ENCODE data around the gene ABLIM2.
"Not testable (repeated sequence)": the region's sequence is repeated elsewhere in the genome, so short reads cannot be mapped to it uniquely, and the experiment has no call there.

ABLIM2 gene

DNA sequence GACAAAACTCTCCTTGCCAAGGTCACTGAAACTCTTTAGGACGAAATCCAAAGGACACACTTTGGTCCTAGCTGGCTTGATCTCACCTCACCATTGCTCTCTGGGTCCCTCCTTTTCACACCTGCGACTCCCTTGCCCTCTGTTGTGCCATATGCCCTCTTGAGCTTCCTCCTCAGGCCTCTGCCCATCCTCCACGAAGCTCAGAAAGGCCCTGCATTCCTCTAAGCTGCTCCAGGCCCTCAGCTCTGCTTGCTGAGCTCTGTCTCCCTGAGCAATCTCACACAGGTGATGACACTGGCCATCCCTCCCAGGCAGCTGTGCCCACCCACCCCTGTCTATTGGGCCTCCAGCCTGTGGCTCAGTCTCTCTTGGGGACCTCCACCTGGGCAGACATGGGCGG is 208.9 kb downstream of the ABLIM2 start:
- TF ChIP-seq, protein P1, sequence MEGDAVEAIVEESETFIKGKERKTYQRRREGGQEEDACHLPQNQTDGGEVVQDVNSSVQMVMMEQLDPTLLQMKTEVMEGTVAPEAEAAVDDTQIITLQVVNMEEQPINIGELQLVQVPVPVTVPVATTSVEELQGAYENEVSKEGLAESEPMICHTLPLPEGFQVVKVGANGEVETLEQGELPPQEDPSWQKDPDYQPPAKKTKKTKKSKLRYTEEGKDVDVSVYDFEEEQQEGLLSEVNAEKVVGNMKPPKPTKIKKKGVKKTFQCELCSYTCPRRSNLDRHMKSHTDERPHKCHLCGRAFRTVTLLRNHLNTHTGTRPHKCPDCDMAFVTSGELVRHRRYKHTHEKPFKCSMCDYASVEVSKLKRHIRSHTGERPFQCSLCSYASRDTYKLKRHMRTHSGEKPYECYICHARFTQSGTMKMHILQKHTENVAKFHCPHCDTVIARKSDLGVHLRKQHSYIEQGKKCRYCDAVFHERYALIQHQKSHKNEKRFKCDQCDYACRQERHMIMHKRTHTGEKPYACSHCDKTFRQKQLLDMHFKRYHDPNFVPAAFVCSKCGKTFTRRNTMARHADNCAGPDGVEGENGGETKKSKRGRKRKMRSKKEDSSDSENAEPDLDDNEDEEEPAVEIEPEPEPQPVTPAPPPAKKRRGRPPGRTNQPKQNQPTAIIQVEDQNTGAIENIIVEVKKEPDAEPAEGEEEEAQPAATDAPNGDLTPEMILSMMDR (IDR thresholded peaks at IDR 0.05; ENCODE audit: insufficient read depth, low read length, poor library complexity, severe bottlenecking), result no peak
- H3K36me3 ChIP-seq (ENCODE audit: control insufficient read depth, insufficient read depth, low read length), result no peaks in the 10 kb centered on the region
- no peak for DNase-seq (ENCODE audit: extremely low read depth, insufficient read length)
- no peak overlapping the region for H3K4me3 ChIP-seq (replicated peaks; ENCODE audit: low read depth, low read length)
- peaks cover 1% of the 10 kb centered on the region; the same call in 1 of the 2 replicates for H3K27me3 ChIP-seq (replicated peaks; ENCODE audit: control insufficient read depth, insufficient read depth, low read length)

DNA sequence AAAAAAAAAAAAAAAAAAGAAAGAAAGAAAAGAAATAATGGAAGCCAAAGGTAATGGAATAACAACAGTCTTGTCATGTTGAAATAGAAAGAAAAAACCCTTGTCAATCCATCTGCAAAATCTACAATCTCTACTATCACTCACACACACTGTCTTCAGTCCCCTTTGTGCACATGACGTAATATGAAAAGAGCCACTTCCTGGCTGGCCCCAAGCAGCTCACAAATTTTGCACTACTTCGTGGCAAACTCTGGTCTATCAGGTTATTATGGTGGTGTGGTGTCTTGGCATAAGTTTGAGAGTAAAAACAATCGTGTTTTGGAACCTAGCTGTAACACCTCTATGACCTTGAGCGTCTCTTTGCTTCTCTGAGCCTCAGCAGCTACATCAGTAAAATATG is 210.7 kb downstream of the ABLIM2 start:
- H3K27me3 ChIP-seq (replicated peaks; ENCODE audit: control insufficient read depth, insufficient read depth, low read length), result peaks cover 1% of the 10 kb centered on the region; the same call in 1 of the 2 replicates
- TF ChIP-seq, protein P1 (IDR thresholded peaks at IDR 0.05; ENCODE audit: insufficient read depth, low read length, poor library complexity, severe bottlenecking), result no peak
- H3K4me3 ChIP-seq (replicated peaks; ENCODE audit: low read depth, low read length), result no peak overlapping the region
- DNase-seq (ENCODE audit: extremely low read depth, insufficient read length), result no peak
- H3K36me3 ChIP-seq (ENCODE audit: control insufficient read depth, insufficient read depth, low read length), result no peaks in the 10 kb centered on the region

DNA sequence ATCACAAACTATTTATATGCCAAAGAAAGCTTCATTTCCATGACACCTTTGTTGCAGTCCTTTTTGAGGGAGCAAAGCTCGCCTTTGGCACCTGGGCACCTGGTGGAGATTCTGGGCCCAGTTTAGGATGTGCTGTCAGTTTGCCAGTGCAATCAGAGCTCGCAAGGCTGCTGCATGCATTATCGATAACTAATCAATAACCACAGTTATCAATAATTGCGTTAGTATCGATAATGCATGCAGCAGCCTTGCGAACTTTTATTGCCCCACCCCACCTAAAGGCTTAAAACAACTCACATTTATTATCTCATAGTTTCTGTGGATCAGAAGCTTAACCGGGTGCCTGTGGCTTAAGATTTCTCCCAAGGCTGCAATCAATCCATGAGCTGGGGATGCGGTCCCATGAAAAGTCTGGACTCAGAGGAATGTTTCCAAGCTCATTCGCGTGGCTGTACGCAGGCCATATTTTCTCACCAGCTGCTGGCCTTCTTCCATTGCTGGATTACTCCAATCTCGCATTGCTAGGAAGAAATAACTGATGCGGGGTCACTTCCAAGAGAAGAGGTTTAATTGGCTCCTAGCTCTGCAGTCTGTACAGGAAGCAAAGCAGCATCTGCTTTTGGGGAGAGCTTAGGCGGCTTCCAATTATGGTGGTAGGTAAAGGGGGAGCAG is 212.8 kb downstream of the ABLIM2 start:
- Histone ChIP-seq H3K4me3 (replicated peaks; ENCODE audit: low read depth, low read length) (no peak overlapping the region), H3K36me3 (ENCODE audit: control insufficient read depth, insufficient read depth, low read length) (no peaks in the 10 kb centered on the region), H3K27me3 (replicated peaks; ENCODE audit: control insufficient read depth, insufficient read depth, low read length) (peaks cover 1% of the 10 kb centered on the region; the same call in 1 of the 2 replicates)
- TF ChIP-seq, protein P1 (IDR thresholded peaks at IDR 0.05; ENCODE audit: insufficient read depth, low read length, poor library complexity, severe bottlenecking), result no peak
- no peak for DNase-seq (ENCODE audit: extremely low read depth, insufficient read length)

DNA sequence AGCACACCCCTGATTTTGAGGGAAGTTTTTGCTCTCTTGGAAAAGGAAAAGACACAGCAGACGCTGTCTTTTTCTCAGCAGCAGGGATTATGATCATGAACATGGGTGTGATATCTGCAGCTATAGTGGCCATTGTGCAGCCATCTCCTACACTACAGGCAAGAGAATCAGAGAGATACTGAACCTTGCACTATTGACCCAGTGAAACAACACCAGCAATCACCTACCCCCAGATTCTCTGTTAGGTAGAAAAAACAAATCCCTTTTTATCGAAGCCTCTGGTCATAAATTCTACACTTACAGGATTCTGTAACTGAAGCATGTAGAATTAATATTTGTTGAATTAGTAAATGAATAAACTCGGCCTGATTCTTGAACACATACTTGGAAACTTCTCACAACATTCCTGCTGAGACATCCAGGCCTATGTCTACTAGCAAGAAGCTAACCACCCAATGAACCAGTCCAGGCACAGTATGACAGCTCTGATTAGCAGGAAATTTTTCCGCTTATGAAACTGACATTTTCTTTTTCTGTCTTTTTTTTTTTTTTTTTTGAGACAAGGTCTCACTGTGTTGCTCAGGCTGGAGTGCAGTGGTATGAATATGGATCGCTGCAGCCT is 213.9 kb downstream of the ABLIM2 start:
- H3K27me3 ChIP-seq (replicated peaks; ENCODE audit: control insufficient read depth, insufficient read depth, low read length), result peaks cover 1% of the 10 kb centered on the region; the same call in 1 of the 2 replicates
- no peak overlapping the region for H3K4me3 ChIP-seq (replicated peaks; ENCODE audit: low read depth, low read length)
- no peaks in the 10 kb centered on the region for H3K36me3 ChIP-seq (ENCODE audit: control insufficient read depth, insufficient read depth, low read length)
- no peak for DNase-seq (ENCODE audit: extremely low read depth, insufficient read length)
- TF ChIP-seq, protein P1 (IDR thresholded peaks at IDR 0.05; ENCODE audit: insufficient read depth, low read length, poor library complexity, severe bottlenecking), result no peak

DNA sequence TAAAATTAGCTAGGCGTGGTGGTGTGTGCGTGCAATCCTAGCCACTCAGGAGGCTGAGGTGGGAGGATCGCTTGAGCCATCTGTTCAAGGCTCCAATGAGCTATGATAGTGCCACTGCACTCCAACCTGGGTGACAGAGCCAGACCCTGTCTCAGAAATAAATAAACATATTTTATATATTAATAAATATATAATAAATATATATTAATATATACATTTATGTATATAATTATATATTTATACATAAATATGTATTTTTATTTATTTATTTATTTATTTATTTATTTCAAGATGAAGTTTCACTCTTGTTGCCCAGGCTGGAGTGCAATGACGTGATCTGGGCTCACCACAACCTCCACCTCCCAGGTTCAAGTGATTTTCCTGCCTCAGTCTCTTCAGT is 214.9 kb downstream of the ABLIM2 start:
- not testable (repeated sequence) for DNase-seq (ENCODE audit: extremely low read depth, insufficient read length); H3K4me3 ChIP-seq (replicated peaks; ENCODE audit: low read depth, low read length); H3K36me3 ChIP-seq (ENCODE audit: control insufficient read depth, insufficient read depth, low read length); H3K27me3 ChIP-seq (replicated peaks; ENCODE audit: control insufficient read depth, insufficient read depth, low read length)

DNA sequence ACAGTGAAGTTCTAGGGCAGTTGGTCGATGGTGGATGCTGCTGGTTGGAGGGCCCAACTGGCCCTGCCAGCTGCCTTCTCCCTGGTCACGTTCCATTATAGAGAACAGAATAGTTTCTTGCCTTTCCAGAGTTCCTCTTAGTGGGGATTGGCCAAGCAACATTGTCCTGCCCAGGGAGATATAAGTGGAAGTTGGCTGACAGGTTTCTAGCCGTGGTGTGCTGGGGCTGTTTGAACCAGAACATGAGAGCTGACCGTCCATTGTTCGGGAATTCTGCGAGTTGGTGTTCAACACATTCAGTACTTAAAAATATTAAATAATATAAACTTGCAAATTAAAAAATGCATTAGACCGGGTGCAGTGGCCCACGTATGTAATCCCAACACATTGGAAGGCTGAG is 215.4 kb downstream of the ABLIM2 start:
- Histone ChIP-seq H3K27me3 (replicated peaks; ENCODE audit: control insufficient read depth, insufficient read depth, low read length) (peaks cover 1% of the 10 kb centered on the region; the same call in 1 of the 2 replicates), H3K36me3 (ENCODE audit: control insufficient read depth, insufficient read depth, low read length) (no peaks in the 10 kb centered on the region), H3K4me3 (replicated peaks; ENCODE audit: low read depth, low read length) (no peak overlapping the region)
- TF ChIP-seq, protein P1 (IDR thresholded peaks at IDR 0.05; ENCODE audit: insufficient read depth, low read length, poor library complexity, severe bottlenecking), result no peak
- DNase-seq (ENCODE audit: extremely low read depth, insufficient read length), result no peak

All from GM06990 (cell line).